ENCODE results near the gene PRKAR1B. TPM values are rescaled to one million over a fixed set of nuclear protein-coding genes. Genes with fewer than 3 reads are reported as not detected.

PRKAR1B gene
- total RNA-seq, 4 donors from 2014 or later: 8.2 to 12.3 (median 10.5) TPM

GRCh38 chr7:730501-731439 lies 3.7 kb upstream of the PRKAR1B start:
- no peak for TF ChIP-seq POLR2A (IDR thresholded peaks at IDR 0.05)
- no peak for TF ChIP-seq POLR2AphosphoS5 (IDR thresholded peaks at IDR 0.05)
- TF ChIP-seq CTCF (IDR thresholded peaks at IDR 0.05): no peak
- no peak for TF ChIP-seq EP300 (IDR thresholded peaks at IDR 0.05)
- Histone ChIP-seq H3K27me3 (no peaks in the 10 kb centered on the region), H3K4me3 (no peak overlapping the region), H3K36me3 (peaks cover 34% of the 10 kb centered on the region), H3K27ac (no peak overlapping the region), H3K9me3 (no peaks in the 10 kb centered on the region), H3K4me1 (peaks cover 26% of the 10 kb centered on the region)
- DNase-seq (ENCODE audit: low spot score in 2 of 2): peak in 1 of 2 donors; percentile 34
- 79% methylated on average over 17 of the region's 23 CpGs for WGBS

- TF ChIP-seq POLR2A (IDR thresholded peaks at IDR 0.05) (no peak), POLR2AphosphoS5 (IDR thresholded peaks at IDR 0.05) (no peak), EP300 (IDR thresholded peaks at IDR 0.05) (no peak), CTCF (IDR thresholded peaks at IDR 0.05) (no peak)
- 87% methylated on average over 21 of the region's 29 CpGs for WGBS
Measured at GRCh38 chr7:729140-730000, 2.3 kb upstream of the PRKAR1B start.

GRCh38 chr7:728602-729001 lies 1.5 kb upstream of the PRKAR1B start:
- Histone ChIP-seq H3K27ac (no peak overlapping the region), H3K36me3 (peaks cover 28% of the 10 kb centered on the region), H3K27me3 (no peaks in the 10 kb centered on the region), H3K4me3 (no peak overlapping the region), H3K9me3 (no peaks in the 10 kb centered on the region), H3K4me1 (peaks cover 32% of the 10 kb centered on the region)
- WGBS: 89% methylated on average over 7 of the region's 9 CpGs
- DNase-seq (ENCODE audit: low spot score in 2 of 2): peak; percentile 47 to 61
- TF ChIP-seq POLR2AphosphoS5 (IDR thresholded peaks at IDR 0.05) (no peak), EP300 (IDR thresholded peaks at IDR 0.05) (no peak), POLR2A (IDR thresholded peaks at IDR 0.05) (no peak), CTCF (IDR thresholded peaks at IDR 0.05) (no peak)

More at GRCh38 chr7:729140-730000, 2.3 kb upstream of the PRKAR1B start:
- Histone ChIP-seq H3K9me3 (no peaks in the 10 kb centered on the region), H3K4me3 (no peak overlapping the region), H3K36me3 (peaks cover 28% of the 10 kb centered on the region), H3K27ac (no peak overlapping the region), H3K27me3 (no peaks in the 10 kb centered on the region), H3K4me1 (peaks cover 32% of the 10 kb centered on the region)
- peak in 1 of 2 donors; percentile 41 for DNase-seq (ENCODE audit: low spot score in 2 of 2)

GRCh38 chr7:727806-728460 lies 852 bp upstream of the PRKAR1B start:
- WGBS: 34% methylated on average over 21 of the region's 21 CpGs
- DNase-seq (ENCODE audit: low spot score in 2 of 2): peak in 1 of 2 donors; percentile 58
- Histone ChIP-seq H3K4me1 (peaks cover 32% of the 10 kb centered on the region), H3K27ac (no peak overlapping the region), H3K36me3 (peaks cover 28% of the 10 kb centered on the region), H3K9me3 (no peaks in the 10 kb centered on the region), H3K27me3 (no peaks in the 10 kb centered on the region), H3K4me3 (peak overlapping the region; percentile 69)
- TF ChIP-seq CTCF (IDR thresholded peaks at IDR 0.05) (no peak), EP300 (IDR thresholded peaks at IDR 0.05) (no peak), POLR2A (IDR thresholded peaks at IDR 0.05) (no peak), POLR2AphosphoS5 (IDR thresholded peaks at IDR 0.05) (no peak)
